Astrocyte of the cerebellum (primary cell): ENCODE measurements around the gene SPI1.
A peak's percentile ranks its signal among the peaks of the same experiment; 100 is the strongest.

Experiments used
- DNase-seq: peaks from one replicate; pipeline ENCODE4 v3.0.0-alpha.2; 2011; ENCODE audit warnings: low read depth
- H3K4me3 ChIP-seq: 2 replicates; pipeline ENCODE4 v1.5.1; 2011; ENCODE audit warnings: mild to moderate bottlenecking, low read depth, low read length, moderate library complexity
- CTCF ChIP-seq: IDR thresholded peaks from 2 replicates; pipeline ENCODE4 v1.5.1; 2012; ENCODE audit warnings: low read length, low read depth, moderate library complexity, mild to moderate bottlenecking; ENCODE audit errors: missing control alignments
- in situ Hi-C: cut with HindIII; loops from 2 replicates; pipeline ENCODE4 v1.10.0; 2017; ENCODE audit warnings: low sequenced_read_pairs

SPI1 gene

GRCh38 chr11:47410370-47411264 lies 32.3 kb upstream of the SPI1 start:
- peak overlapping the region; percentile 84 for H3K4me3 ChIP-seq
- in situ Hi-C loops: no loop called here
- TF ChIP-seq CTCF: no peak
- no peak for DNase-seq

GRCh38 chr11:47409440-47410369 lies 31.4 kb upstream of the SPI1 start:
- in situ Hi-C loops: no loop called here
- TF ChIP-seq CTCF: no peak
- no peak for DNase-seq
- peak overlapping the region; percentile 84 for H3K4me3 ChIP-seq

GRCh38 chr11:47408598-47409439 lies 30.5 kb upstream of the SPI1 start:
- DNase-seq: peak; percentile 31
- peak overlapping the region; percentile 84 for H3K4me3 ChIP-seq
- TF ChIP-seq CTCF: no peak
- in situ Hi-C loops: no loop called here

- in situ Hi-C loops: no loop called here
- peak; percentile 87 for DNase-seq
- TF ChIP-seq CTCF: peak; percentile 68
- peak within 1 kb of the TSS; percentile 84 for H3K4me3 ChIP-seq
Measured at GRCh38 chr11:47407746-47408590, 29.6 kb upstream of the SPI1 start, which contains the start of gene SLC39A13. Gene SLC39A13 (plus strand): TSS chr11:47408590. CDS start chr11:47410095, 1,505 bp downstream.

GRCh38 chr11:47406896-47407745 lies 28.8 kb upstream of the SPI1 start:
- in situ Hi-C loops: no loop called here
- TF ChIP-seq CTCF: no peak
- no peak for DNase-seq
- peak overlapping the region; percentile 84 for H3K4me3 ChIP-seq
